ENCODE results near the gene PLXNA4. TPM values are rescaled to one million over a fixed set of nuclear protein-coding genes. Genes with fewer than 3 reads are reported as not detected.

PLXNA4 gene
- total RNA-seq, 1 experiment from 2014 or later: 0.11 TPM

DNA sequence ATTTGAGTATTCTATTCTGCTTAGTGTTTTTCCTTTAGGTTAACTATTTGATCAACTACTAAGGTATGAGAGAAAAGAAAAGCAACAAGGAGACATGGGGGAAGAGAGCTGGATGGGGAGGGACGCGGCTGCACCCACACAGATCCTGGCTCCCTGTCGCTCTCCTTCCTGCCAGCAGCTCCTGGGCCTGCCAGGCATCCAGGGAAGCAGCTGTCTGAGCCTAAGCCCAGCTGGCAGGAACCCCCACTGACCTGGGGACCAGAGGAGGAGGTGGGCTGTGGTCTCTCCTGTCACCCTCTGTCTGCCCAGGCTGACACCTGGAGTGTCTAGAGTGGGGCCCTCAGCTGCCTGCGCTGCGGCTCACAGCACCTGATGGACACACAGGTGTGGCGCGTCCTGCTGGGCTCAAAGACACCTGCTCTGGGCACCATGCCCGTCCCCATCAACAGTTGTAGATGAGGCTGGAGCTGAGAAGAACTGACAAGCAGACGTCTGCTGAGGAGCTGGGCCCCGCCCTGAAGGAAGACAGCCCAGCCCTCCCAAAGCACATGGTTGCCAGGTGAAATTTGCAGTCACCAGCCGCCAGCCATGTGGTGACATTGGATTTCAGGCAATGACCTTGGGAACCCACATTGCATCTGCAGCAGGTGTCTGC lies 207.9 kb downstream of the PLXNA4 start:
- POLR2A ChIA-PET (ENCODE audit: low non-redundant PET): no interaction called here
- TF ChIP-seq, protein P1, sequence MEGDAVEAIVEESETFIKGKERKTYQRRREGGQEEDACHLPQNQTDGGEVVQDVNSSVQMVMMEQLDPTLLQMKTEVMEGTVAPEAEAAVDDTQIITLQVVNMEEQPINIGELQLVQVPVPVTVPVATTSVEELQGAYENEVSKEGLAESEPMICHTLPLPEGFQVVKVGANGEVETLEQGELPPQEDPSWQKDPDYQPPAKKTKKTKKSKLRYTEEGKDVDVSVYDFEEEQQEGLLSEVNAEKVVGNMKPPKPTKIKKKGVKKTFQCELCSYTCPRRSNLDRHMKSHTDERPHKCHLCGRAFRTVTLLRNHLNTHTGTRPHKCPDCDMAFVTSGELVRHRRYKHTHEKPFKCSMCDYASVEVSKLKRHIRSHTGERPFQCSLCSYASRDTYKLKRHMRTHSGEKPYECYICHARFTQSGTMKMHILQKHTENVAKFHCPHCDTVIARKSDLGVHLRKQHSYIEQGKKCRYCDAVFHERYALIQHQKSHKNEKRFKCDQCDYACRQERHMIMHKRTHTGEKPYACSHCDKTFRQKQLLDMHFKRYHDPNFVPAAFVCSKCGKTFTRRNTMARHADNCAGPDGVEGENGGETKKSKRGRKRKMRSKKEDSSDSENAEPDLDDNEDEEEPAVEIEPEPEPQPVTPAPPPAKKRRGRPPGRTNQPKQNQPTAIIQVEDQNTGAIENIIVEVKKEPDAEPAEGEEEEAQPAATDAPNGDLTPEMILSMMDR (conservative IDR thresholded peaks at IDR 0.05; ENCODE audit: low read depth, low read length): no peak
- no peak for TF ChIP-seq EZH2 (IDR thresholded peaks at IDR 0.05; ENCODE audit: borderline replicate concordance, low read depth, low read length, poor library complexity, severe bottlenecking)
- DNase-seq (ENCODE audit: low spot score): no peak
- no peak overlapping the region for H3K27ac ChIP-seq (ENCODE audit: low read depth, low read length, poor library complexity, severe bottlenecking)
- no TSS peak for BruUV-seq (replicated peaks)
- no peaks in the 10 kb centered on the region for H3K4me1 ChIP-seq (ENCODE audit: insufficient read depth, low read length, poor library complexity, severe bottlenecking)
- no peak overlapping the region for H3K4me3 ChIP-seq (ENCODE audit: low read depth, low read length, poor library complexity, severe bottlenecking)
- H3K9me3 ChIP-seq (ENCODE audit: low read depth, low read length, poor library complexity, severe bottlenecking): no peaks in the 10 kb centered on the region
- CTCF ChIA-PET: no interaction called here
- intact Hi-C loops (cut with micrococcal nuclease; ENCODE audit: unreplicated experiment): no loop called here
- H3K36me3 ChIP-seq (ENCODE audit: insufficient read depth, low read length, poor library complexity, severe bottlenecking): no peaks in the 10 kb centered on the region
- peaks cover 14% of the 10 kb centered on the region for H3K27me3 ChIP-seq (replicated peaks; ENCODE audit: insufficient read depth, low read depth, low read length, poor library complexity)

DNA sequence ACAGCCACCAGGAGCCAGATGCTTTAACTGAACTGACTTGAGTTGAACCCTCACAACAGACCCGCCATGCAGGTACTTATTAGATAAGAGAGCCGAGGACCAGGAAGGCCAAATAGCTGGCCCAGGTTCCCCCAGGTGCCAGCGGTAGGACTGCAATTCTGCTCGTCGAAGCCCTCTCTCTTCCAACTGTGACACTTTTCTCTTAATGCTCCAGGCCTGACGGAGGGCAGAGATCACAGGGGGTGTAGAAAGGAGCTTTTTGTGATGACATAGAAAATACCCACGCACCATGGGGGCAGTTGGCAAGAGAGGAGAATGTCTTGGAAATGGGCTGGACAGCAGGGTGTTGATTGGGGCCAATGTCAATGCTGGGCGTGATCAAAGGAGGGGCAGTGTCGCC lies 208.5 kb downstream of the PLXNA4 start:
- ChIA-PET CTCF (no interaction called here), POLR2A (ENCODE audit: low non-redundant PET) (no interaction called here)
- peaks cover 14% of the 10 kb centered on the region for H3K27me3 ChIP-seq (replicated peaks; ENCODE audit: insufficient read depth, low read depth, low read length, poor library complexity)
- no peak for DNase-seq (ENCODE audit: low spot score)
- no TSS peak for BruUV-seq (replicated peaks)
- no peaks in the 10 kb centered on the region for H3K9me3 ChIP-seq (ENCODE audit: low read depth, low read length, poor library complexity, severe bottlenecking)
- no peaks in the 10 kb centered on the region for H3K36me3 ChIP-seq (ENCODE audit: insufficient read depth, low read length, poor library complexity, severe bottlenecking)
- TF ChIP-seq EZH2 (IDR thresholded peaks at IDR 0.05; ENCODE audit: borderline replicate concordance, low read depth, low read length, poor library complexity, severe bottlenecking): no peak
- TF ChIP-seq, protein P1 (conservative IDR thresholded peaks at IDR 0.05; ENCODE audit: low read depth, low read length): no peak
- intact Hi-C loops (cut with micrococcal nuclease; ENCODE audit: unreplicated experiment): no loop called here
- H3K27ac ChIP-seq (ENCODE audit: low read depth, low read length, poor library complexity, severe bottlenecking): no peak overlapping the region
- no peak overlapping the region for H3K4me3 ChIP-seq (ENCODE audit: low read depth, low read length, poor library complexity, severe bottlenecking)
- H3K4me1 ChIP-seq (ENCODE audit: insufficient read depth, low read length, poor library complexity, severe bottlenecking): no peaks in the 10 kb centered on the region

DNA sequence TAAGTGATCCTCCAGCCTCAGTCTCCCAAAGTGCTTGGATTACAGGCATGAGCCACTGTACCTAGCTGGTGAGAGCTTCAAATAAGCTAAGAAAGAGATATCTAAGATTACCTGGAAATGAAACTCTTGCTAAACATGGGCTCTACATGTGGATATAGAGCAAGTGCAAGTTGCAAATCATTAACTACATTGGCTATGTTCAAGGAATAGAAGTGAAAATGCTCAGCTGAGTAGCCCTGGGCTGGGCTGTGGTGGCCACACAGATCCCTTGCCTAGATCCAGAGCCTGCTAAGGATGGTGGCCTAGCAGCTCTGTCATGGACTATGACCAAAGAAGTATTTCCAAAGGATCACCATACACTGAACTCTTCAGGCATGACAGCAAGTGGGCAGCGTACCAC lies 209.3 kb downstream of the PLXNA4 start:
- POLR2A ChIA-PET (ENCODE audit: low non-redundant PET): no interaction called here
- CTCF ChIA-PET: no interaction called here
- intact Hi-C loops (cut with micrococcal nuclease; ENCODE audit: unreplicated experiment): no loop called here

More for the DNA sequence above, 209.3 kb downstream of the PLXNA4 start:
- TF ChIP-seq, protein P1 (conservative IDR thresholded peaks at IDR 0.05; ENCODE audit: low read depth, low read length): no peak
- no peak for TF ChIP-seq EZH2 (IDR thresholded peaks at IDR 0.05; ENCODE audit: borderline replicate concordance, low read depth, low read length, poor library complexity, severe bottlenecking)
- H3K4me3 ChIP-seq (ENCODE audit: low read depth, low read length, poor library complexity, severe bottlenecking): no peak overlapping the region
- H3K36me3 ChIP-seq (ENCODE audit: insufficient read depth, low read length, poor library complexity, severe bottlenecking): no peaks in the 10 kb centered on the region
- DNase-seq (ENCODE audit: low spot score): no peak
- H3K4me1 ChIP-seq (ENCODE audit: insufficient read depth, low read length, poor library complexity, severe bottlenecking): no peaks in the 10 kb centered on the region
- no TSS peak for BruUV-seq (replicated peaks)
- H3K27me3 ChIP-seq (replicated peaks; ENCODE audit: insufficient read depth, low read depth, low read length, poor library complexity): peaks cover 14% of the 10 kb centered on the region
- no peaks in the 10 kb centered on the region for H3K9me3 ChIP-seq (ENCODE audit: low read depth, low read length, poor library complexity, severe bottlenecking)
- H3K27ac ChIP-seq (ENCODE audit: low read depth, low read length, poor library complexity, severe bottlenecking): no peak overlapping the region

Measured in A673 (cell line).